GM12892 (cell line): ENCODE measurements around the gene TAGLN2.

Source experiments
- POLR2A ChIP-seq: IDR thresholded peaks from 2 replicates; pipeline ENCODE4 v1.6.1; 2011; ENCODE audit warnings: low read depth, low read length, control low read depth
- TAF1 ChIP-seq: IDR thresholded peaks from 2 replicates; pipeline ENCODE4 v1.6.1; 2011; ENCODE audit warnings: low read depth, mild to moderate bottlenecking, control low read depth, low read length, borderline replicate concordance

DNA sequence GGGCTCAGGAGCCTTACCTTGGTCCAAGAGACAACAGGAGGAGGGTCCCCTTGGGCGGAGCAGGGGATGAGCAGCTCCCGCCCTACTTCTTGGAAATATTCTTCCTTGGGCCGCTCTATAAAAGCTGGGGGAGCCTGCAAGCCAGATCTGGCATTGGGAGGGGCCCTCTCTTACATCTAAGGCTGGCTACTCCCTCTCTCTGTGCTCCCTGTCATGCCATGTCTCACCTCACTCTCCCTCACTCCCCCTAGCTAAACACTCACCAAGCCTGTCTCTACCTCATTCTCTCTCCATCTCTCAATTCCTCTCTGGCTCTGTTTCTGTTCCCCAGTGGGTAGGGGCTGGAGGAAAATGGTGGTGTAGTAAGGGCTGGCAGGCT, 6.5 kb upstream of the TAGLN2 start:
- TF ChIP-seq POLR2A (no peak), TAF1 (no peak)
